NCI-H1092 treated with DMSO at 0.1 percent for 48 hours (cell line): ENCODE data around the gene ABCF3.
A peak's percentile ranks its signal among the peaks of the same experiment; 100 is the strongest.

Experiments
- DNase-seq: peaks from one replicate; lab custom pipeline; 2025; lab: John Stamatoyannopoulos, UW

ABCF3 gene

DNA sequence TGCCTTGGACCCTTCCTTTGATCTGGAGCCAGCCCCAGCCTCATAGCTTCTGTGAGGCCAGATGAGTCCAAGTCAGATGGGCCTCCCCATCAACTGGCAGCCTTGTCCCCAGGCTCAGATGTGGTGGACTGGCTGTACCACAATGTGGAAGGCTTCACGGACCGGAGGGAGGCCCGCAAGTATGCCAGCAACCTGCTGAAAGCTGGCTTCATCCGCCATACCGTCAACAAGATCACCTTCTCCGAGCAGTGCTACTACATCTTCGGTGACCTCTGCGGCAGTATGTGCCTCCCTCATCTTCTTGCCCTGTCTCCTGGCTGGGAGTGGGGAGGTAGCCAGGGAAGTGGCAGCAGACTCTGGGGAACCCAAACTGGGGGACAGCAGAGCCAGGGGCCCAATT lies 18.2 kb upstream of the ABCF3 start:
- DNase-seq: no peak

DNA sequence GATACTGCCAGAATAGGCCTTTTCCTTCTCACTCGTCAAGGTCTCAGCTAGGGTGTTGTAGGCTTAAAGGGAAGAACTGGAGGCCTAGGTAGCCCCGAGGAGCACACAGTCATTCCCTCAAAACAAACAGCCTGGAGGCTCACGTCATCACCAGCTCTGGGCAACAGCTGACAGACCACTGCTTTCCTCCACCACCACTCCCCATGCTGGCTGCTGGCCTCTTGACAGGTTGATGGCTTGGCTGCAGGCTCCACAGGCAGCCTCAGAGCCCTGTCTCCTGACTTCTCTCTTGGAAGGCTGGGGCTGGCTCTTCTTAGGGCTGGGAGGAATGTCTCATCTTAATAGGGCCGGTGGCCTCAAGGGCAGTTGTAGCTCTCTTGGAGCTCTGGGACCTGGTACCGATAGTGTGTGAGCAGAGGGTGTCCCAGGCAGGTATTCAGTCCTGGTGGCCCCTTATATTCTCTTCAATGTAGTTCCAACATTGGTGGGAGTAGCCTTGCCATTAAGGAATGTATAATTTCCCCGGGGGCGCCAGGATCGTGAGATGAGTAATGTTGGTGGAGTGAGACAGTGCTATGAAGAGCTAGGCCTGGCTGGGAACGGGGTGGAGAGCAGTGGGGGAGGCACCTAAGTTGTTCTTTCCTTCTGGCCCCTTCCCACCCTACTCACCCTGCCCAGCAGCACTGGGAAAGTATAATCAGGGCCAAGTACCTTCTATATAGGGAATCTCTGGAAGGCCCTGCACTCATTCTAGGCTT lies 17.5 kb upstream of the ABCF3 start:
- no peak for DNase-seq

DNA sequence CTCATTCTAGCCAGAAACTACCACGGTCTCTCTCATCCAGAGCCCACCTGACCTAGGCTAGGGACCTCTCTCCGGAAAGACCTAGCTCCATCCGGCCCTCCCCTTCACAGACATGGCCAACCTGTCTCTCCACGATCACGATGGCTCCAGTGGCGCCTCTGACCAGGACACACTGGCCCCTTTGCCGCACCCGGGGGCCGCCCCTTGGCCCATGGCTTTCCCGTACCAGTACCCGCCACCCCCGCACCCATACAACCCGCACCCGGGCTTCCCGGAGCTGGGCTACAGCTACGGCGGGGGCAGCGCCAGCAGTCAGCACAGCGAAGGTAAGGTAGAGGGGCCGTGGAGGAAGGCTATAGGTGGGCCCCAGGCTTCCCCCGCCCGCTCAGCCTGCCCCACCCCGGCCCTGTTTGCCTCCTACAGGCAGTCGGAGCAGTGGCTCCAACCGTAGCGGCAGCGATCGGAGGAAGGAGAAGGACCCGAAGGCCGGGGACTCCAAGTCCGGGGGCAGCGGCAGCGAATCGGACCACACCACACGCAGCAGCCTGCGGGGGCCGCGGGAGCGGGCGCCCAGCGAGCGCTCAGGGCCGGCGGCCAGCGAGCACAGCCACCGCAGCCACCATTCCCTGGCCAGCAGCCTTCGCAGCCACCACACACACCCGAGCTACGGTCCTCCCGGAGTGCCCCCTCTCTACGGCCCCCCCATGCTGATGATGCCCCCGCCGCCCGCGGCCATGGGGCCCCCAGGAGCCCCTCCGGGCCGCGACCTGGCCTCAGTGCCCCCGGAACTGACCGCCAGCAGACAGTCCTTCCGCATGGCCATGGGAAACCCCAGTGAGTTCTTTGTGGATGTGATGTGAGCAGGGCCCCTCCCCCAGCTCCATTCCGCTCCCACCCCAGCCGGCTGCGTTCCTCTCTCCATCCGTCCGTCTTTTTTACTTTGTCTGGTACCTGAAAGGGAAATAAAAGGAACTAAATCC lies 15.8 kb upstream of the ABCF3 start:
- DNase-seq: no peak

GRCh38 chr3:184171562-184171961 lies 14.4 kb upstream of the ABCF3 start:
- no peak for DNase-seq

GRCh38 chr3:184172681-184173373 lies 13.2 kb upstream of the ABCF3 start:
- no peak for DNase-seq

- no peak for DNase-seq
These were observed 12.7 kb upstream of the ABCF3 start for GRCh38 chr3:184173374-184173722.

DNA sequence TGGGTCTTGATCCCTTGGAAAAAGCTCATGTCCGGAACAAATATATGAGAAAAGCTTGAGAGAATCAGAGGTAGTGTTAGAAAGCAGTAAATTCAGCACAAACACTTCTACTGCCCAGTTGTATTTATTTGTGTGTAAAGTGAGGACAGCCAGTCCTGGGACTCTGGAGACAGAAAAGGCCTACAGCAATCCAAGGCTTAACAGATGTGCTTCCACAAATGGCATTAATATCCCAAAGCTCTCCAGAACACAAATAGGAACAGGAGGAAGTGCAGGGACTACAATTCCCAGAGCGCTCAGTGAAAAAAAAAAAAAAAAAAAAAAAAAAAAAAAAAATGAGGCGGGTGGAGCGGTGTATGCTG lies 11.7 kb upstream of the ABCF3 start:
- DNase-seq: no peak

DNA sequence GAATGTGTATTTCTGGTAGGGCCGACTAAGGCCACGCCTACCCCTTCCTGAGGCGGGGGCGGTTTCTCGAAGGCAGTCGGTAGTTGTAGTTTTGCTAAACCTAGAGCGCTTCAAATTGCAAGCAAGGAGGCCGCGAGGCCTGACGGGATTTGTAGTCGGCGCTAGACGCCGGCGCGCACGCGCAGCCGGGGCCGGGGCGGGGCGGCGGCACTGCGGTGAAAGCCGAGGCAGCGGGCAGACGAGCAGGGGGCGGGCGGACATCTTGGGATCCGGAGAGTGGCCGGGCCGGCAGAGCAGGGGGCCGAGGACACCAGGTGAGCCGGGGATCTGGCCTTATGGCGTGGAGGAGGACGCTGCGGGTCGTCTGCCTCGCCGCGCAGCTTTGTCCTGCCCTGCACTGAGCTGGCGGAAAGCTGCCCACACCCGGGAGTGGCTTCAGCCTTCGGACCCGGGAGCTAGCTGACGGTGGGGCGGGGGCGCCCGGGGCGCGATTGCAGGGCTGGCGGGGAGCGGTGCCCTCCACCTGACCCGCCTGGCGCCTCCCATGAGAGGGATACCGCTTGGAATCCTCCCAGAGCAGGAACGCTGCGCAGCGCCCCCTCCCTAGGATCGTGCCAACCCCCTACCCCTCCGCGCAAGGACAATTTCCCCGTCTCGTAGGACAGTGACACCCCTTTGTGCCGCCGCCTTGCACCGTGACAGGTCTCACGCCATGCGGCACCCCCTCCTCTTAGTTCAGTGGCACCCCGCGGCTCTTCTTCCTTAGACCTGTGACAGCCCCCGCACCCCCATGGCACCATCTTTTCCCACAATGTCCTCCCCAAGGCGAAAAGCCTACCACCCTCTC lies 11.1 kb upstream of the ABCF3 start, which contains the start of gene AP2M1:
AP2M1 (plus strand) TSS at position 210 of the 847 bp plus-strand sequence. CDS start 2,139 bp downstream, outside the sequence.
- DNase-seq: peak; percentile 99

DNA sequence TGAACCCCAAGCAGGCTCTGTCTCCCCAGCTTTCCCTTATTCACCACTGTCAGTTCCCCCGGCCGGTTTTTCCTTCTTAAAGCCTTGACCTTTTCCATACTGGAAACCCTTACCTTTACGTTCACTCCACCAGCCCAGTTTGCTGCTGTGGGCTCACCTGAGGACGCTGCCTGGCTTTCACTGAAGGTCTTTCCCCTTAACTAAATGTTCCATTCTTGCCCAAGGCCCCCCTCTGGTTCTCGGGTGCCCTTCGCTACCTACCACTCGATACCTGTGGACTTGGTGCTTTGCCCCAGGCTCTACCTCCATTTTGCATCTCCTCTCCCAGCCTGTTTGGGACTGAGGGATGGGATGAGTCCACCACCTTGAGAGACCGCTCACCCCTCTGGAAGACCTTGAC lies 10.5 kb upstream of the ABCF3 start:
- DNase-seq: no peak

DNA sequence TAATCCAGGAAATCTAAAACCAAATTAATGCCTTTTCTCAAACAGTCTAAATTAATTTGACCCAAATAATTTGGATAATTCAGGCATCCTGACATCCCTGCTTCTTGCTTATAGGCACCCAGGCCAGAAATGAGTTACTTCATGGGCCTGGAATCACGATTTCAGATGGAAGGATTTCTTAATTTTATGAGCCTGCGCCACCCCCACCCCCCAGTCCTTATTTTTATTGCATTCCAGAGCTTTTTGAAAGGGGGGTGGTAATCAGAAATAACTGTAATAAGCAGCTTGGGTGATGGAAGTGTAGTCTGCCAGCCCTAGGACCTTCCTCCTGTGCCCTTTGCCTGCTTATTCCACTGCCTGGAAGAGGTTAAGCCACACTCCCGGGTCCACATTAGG lies 10.0 kb upstream of the ABCF3 start:
- DNase-seq: no peak

- DNase-seq: no peak
These were observed 9.3 kb upstream of the ABCF3 start for GRCh38 chr3:184176377-184177330.

- no peak for DNase-seq
These were observed 8.7 kb upstream of the ABCF3 start for GRCh38 chr3:184177331-184177731.

DNA sequence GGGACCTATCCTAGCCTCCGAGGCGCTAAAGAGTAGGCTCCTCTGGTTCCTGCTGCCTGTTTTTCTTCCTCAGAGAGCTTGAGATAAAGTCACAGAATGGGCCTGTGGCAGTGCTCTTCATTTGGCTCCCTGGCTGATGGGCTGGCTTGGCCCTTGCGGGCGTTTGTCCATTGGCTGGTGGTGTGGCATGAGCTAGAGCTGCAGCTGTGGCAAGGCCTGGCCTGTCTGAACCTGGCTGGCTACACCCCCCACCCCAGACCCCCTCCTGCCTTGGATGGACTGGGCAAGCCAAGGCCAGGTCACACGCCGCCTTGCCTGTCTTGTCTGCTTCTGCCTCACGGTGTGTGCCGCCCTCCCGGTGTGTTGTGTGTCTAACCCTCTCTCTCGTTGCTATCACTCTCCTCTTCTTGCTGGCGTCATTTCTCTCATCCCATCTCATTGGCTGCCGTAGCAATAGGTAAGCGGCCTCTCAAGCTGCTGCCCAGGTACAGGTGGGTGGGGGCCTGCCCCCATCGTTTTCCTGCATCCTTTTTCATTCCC lies 8.2 kb upstream of the ABCF3 start:
- no peak for DNase-seq

DNA sequence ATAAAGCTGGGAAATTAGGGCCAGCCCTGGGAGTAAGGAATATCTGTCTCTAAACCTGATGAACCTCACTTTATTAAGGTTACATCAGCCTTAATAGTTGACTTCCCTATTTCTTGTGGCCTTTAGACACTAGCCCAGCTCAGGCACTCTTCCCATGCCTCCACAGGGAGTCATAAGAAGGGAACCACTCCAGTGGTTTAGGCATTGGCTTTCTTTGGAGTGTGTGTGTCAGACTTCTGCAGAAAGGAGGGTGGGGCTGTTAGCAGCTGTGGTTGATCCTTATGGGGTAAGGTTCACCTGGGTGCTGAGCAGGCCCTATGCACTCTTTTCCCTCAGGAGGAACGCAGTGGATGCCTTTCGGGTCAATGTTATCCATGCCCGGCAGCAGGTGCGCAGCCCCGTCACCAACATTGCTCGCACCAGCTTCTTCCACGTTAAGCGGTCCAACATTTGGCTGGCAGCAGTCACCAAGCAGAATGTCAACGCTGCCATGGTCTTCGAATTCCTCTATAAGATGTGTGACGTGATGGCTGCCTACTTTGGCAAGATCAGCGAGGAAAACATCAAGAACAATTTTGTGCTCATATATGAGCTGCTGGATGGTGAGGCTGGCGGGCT lies 7.4 kb upstream of the ABCF3 start:
- no peak for DNase-seq

GRCh38 chr3:184180165-184180564 lies 5.8 kb upstream of the ABCF3 start:
- no peak for DNase-seq

DNA sequence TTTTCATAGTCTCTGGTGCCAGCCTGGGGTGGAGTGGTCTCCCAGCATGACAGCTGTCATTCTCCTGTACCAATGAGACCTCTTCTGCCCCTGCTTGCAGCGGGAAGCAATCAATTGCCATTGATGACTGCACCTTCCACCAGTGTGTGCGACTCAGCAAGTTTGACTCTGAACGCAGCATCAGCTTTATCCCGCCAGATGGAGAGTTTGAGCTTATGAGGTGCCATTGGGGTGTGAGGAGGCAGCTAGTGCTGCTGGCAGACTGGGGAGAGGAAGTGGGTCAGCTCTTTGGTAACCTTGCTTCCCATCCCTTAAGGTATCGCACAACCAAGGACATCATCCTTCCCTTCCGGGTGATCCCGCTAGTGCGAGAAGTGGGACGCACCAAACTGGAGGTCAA lies 4.4 kb upstream of the ABCF3 start:
- DNase-seq: no peak

- no peak for DNase-seq
These were observed 2.3 kb upstream of the ABCF3 start for GRCh38 chr3:184183679-184184078.

- no peak for DNase-seq
These were observed 1.3 kb upstream of the ABCF3 start for GRCh38 chr3:184184546-184185230.
